Body of pancreas (tissue), 4 donors: ENCODE results near the gene CRAT. TPM values are rescaled to one million over a fixed set of nuclear protein-coding genes. Genes with fewer than 3 reads are reported as not detected.
"Not testable (repeated sequence)": the region's sequence is repeated elsewhere in the genome, so short reads cannot be mapped to it uniquely, and the experiment has no call there.

Experiments
- ATAC-seq: fragments of 150-250 bp; one replicate; pipeline ENCODE4 v1.9.1; 2016
- DNase-seq, 4 donors: peaks; one replicate each; pipeline ENCODE4 v3.0.0-alpha.2; 2019
- H3K27ac ChIP-seq, 4 donors: fragments of 200-600 bp; sonication (generic); 1 replicate in 3 of 4; 2 replicates in 1 of 4; pipeline versions ENCODE4 v1.5.1 to v1.6.1; 2016 to 2019; ENCODE audit warnings: mild to moderate bottlenecking in 1 of 4, mixed read lengths in 1 of 4, moderate library complexity in 1 of 4
- H3K27me3 ChIP-seq, 2 donors: fragments of 200-600 bp; sonication (generic); one replicate each; pipeline ENCODE4 v1.6.0; 2016; ENCODE audit warnings: mild to moderate bottlenecking in 1 of 2
- H3K36me3 ChIP-seq, 2 donors: fragments of 200-600 bp; sonication (generic); replicated peaks in 1 of 2; 2 replicates each; pipeline ENCODE4 v1.5.1; 2016; ENCODE audit warnings: low read depth in 2 of 2; ENCODE audit not compliant: insufficient read depth in 1 of 2
- H3K4me1 ChIP-seq: fragments of 200-600 bp; sonication (generic); one replicate; pipeline ENCODE4 v1.6.0; 2016
- H3K4me3 ChIP-seq, 2 donors: fragments of 200-600 bp; sonication (generic); 1 replicate in 1 of 2; 2 replicates in 1 of 2; pipeline ENCODE4 v1.5.1; 2016 to 2019
- H3K9me3 ChIP-seq, 3 donors: fragments of 200-600 bp; sonication (generic); 1 replicate in 2 of 3; 2 replicates in 1 of 3; pipeline ENCODE4 v1.5.1; 2016
- POLR2A ChIP-seq, 3 donors: fragments of 450-650 bp; IDR thresholded peaks; one replicate each; pipeline ENCODE4 v1.6.1; 2016; ENCODE audit warnings: antibody characterized with exemption in 3 of 3, mild to moderate bottlenecking in 2 of 3
- WGBS, 2 donors: methylation state at CpG; one replicate each; pipeline ENCODE4 v1.1.5; 2017; 5-methylcytosine and 5-hydroxymethylcytosine counted together
- intact Hi-C: fragments of 100-400 bp; cut with DNase I; formaldehyde crosslinking; loops from one replicate; pipeline ENCODE4 v1.15.1; 2023
- total RNA-seq, 2 donors: library from RNA; depleted of rRNA; stranded (reverse); fragments of >200 nt; gene quantifications; one replicate each; pipeline ENCODE4 v1.1.0, GENCODE V29; 2016
- TF ChIP-seq, protein P1 (sequence below), 7 experiments: fragments of 450-650 bp in 4 of 7; fragments of 200-600 bp in 3 of 7; sonication (generic) in 3 of 7; IDR thresholded peaks; one replicate each; pipeline ENCODE4 v1.5.1; 2016 to 2019; ENCODE audit warnings: antibody characterized with exemption in 7 of 7

The CRAT gene
- total RNA-seq, 2 donors from 2014 or later: 84.8 to 112 TPM

- intact Hi-C loops: loop anchor here (5.0 kb wide), 1 partner anchor 488 kb away; no protein-coding TSS in a partner anchor
Measured at GRCh38 chr9:129124506-129125069, 14.0 kb upstream of the CRAT start.

GRCh38 chr9:129122976-129123375 lies 12.4 kb upstream of the CRAT start:
- H3K9me3 ChIP-seq, ATAC-seq, H3K4me1 ChIP-seq, H3K27ac ChIP-seq, intact Hi-C loops, H3K4me3 ChIP-seq, H3K27me3 ChIP-seq, DNase-seq: not testable (repeated sequence)
- peaks cover 0 to 11% of the 10 kb centered on the region in 2 donors for H3K36me3 ChIP-seq
- 94 to 97% methylated on average over 8 to 15 of the region's 15 CpGs for WGBS, 2 donors

More at GRCh38 chr9:129124506-129125069, 14.0 kb upstream of the CRAT start:
- 46 to 53% methylated on average over 2 to 3 of the region's 3 CpGs for WGBS, 2 donors
- no peak overlapping the region for H3K27ac ChIP-seq
- H3K9me3 ChIP-seq: no peaks in the 10 kb centered on the region
- no peaks in the 10 kb centered on the region for H3K4me1 ChIP-seq
- no peak for DNase-seq
- no peak for ATAC-seq
- H3K36me3 ChIP-seq: peaks cover 0 to 12% of the 10 kb centered on the region in 2 donors
- TF ChIP-seq POLR2A (IDR thresholded peaks at IDR 0.05): no peak
- TF ChIP-seq, protein P1, sequence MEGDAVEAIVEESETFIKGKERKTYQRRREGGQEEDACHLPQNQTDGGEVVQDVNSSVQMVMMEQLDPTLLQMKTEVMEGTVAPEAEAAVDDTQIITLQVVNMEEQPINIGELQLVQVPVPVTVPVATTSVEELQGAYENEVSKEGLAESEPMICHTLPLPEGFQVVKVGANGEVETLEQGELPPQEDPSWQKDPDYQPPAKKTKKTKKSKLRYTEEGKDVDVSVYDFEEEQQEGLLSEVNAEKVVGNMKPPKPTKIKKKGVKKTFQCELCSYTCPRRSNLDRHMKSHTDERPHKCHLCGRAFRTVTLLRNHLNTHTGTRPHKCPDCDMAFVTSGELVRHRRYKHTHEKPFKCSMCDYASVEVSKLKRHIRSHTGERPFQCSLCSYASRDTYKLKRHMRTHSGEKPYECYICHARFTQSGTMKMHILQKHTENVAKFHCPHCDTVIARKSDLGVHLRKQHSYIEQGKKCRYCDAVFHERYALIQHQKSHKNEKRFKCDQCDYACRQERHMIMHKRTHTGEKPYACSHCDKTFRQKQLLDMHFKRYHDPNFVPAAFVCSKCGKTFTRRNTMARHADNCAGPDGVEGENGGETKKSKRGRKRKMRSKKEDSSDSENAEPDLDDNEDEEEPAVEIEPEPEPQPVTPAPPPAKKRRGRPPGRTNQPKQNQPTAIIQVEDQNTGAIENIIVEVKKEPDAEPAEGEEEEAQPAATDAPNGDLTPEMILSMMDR (IDR thresholded peaks at IDR 0.05): no peak
- H3K4me3 ChIP-seq: no peak overlapping the region
- no peaks in the 10 kb centered on the region for H3K27me3 ChIP-seq

- 100% methylated on average over 1 of the region's 1 CpG for WGBS, 2 donors
- Histone ChIP-seq H3K4me3 (no peak overlapping the region), H3K27ac (no peak overlapping the region), H3K36me3 (peaks cover 0 to 7% of the 10 kb centered on the region in 2 donors), H3K27me3 (no peaks in the 10 kb centered on the region), H3K9me3 (no peaks in the 10 kb centered on the region), H3K4me1 (no peaks in the 10 kb centered on the region)
- no peak for ATAC-seq
- DNase-seq: no peak
- TF ChIP-seq, protein P1 (IDR thresholded peaks at IDR 0.05): no peak
- no peak for TF ChIP-seq POLR2A (IDR thresholded peaks at IDR 0.05)
- intact Hi-C loops: no loop called here
Measured at GRCh38 chr9:129122133-129122532, 11.5 kb upstream of the CRAT start.

DNA sequence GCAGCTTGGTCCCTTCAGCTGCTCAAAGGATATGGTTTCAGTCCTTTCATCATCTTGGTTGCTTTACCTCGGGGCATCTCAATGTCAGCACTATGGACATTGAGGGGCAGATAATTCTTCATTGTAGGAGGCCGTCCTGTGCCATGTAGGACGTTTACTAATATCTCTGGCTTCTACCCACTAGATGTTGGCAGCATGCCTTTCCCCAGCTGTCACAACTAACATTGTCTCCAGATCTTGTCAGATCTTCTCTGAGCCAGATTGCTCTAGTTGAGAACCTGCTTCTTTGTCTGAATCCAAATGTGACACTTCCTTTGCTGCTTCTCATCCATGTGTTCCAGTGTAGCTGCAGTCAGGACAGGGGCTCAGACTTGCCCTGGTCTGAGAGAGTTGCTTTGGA lies 10.9 kb upstream of the CRAT start:
- intact Hi-C loops: no loop called here
- 40 to 46% methylated on average over 3 of the region's 3 CpGs for WGBS, 2 donors
- Histone ChIP-seq H3K4me3 (no peak overlapping the region), H3K4me1 (no peaks in the 10 kb centered on the region), H3K36me3 (peaks cover 0 to 7% of the 10 kb centered on the region in 2 donors), H3K9me3 (no peaks in the 10 kb centered on the region), H3K27ac (no peak overlapping the region), H3K27me3 (no peaks in the 10 kb centered on the region)
- ATAC-seq (no peak), DNase-seq (no peak)
- TF ChIP-seq, protein P1 (IDR thresholded peaks at IDR 0.05): no peak
- TF ChIP-seq POLR2A (IDR thresholded peaks at IDR 0.05): no peak

- ATAC-seq: no peak
Measured at GRCh38 chr9:129118799-129119198, 8.2 kb upstream of the CRAT start.

More at GRCh38 chr9:129118799-129119198, 8.2 kb upstream of the CRAT start:
- Histone ChIP-seq H3K27ac (no peak overlapping the region), H3K27me3 (no peaks in the 10 kb centered on the region), H3K9me3 (no peaks in the 10 kb centered on the region), H3K36me3 (peaks cover 0 to 3% of the 10 kb centered on the region in 2 donors), H3K4me3 (no peak overlapping the region), H3K4me1 (peaks cover 22% of the 10 kb centered on the region)
- no peak for DNase-seq
- TF ChIP-seq POLR2A (IDR thresholded peaks at IDR 0.05): no peak
- TF ChIP-seq, protein P1 (IDR thresholded peaks at IDR 0.05): no peak
- intact Hi-C loops: no loop called here
- 59 to 77% methylated on average over 4 of the region's 4 CpGs for WGBS, 2 donors
